Activated naive CD8-positive, alpha-beta T cell treated with anti-CD3 and anti-CD28 coated beads, Interleukin-2, amount 50 U/mL, for 16 hours (primary cell): ENCODE results near the gene MATN1.

Experiments used
- DNase-seq: peaks from one replicate; pipeline ENCODE4 v3.0.0-alpha.2; 2020; ENCODE audit warnings: low read depth, low spot score

Gene MATN1

DNA sequence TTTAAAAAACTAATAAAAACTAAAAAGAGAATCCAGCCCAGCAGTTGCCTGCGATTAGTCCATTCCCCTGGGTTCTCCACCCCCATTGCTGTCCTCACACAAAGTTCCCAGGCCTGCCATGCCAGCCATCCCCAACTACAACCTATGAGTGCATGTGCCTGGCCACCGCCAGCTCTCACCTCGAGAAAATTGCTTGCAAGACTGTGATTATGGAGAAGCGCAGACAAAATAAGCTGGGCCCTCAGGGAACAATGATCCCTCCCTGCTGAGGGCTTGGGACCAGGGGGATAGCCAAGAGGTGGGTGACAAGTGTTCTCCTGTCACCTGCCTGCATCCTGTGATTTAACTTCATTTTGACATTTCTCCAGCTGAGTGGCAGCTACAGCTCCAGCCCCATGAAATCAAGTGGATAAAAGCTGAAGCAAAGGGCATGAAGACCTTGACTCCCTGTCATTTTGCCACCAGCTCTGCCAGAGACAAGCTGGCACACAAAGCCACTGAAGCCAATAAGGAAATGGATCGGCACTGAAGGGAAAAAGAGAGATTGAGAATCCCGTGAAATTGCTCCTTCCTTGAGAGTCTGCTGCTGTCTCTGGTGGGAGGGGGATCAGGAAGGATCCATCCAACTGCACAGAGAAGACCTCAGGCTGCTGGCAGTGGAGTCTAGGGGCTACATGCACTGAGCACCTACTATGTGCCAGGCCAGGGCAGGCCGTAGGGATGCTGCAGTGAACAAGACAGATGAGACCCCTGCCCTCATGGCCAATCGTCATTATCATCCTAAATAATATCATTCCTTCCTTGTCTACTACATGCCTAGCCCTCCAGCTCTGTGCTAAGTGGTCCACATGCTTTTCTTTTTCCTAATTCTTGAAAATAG, 40.7 kb downstream of the MATN1 start:
- no peak for DNase-seq

DNA sequence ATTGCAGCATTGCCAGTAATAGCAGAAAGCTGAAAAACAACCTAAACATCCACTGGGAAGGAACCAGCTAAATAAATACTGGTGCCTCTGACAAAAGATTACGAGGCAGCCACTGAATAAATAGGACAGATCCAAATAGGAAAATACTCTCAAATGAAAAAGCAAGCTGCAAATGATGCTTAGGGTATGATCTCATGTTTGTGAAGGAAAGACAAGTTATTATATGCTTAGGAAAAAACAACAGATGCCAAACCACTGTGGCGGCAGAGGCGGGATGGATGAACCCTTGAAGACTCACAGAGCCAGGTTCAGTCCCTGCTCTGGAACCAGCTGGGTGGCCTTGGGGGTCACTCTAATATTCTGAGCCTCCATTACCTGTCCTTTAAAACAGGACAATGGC, 41.6 kb downstream of the MATN1 start:
- DNase-seq: no peak

DNA sequence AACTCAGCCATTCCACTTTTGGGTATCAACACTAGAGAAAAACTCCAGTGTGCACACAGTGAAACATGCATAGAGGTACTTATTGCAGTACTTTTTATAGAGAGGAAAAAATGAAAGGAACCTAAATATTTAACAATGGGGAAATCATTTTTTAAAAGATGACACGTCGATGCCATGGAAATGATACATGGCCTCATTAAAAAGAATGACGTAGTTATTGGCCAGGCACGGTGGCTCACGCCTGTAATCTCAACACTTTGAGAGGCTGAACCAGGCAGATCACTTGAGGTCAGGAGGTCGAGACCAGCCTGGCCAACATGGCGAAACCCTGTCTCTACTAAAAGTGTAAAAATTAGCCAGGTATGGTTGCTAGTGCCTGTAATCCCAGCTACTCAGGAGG, 42.5 kb downstream of the MATN1 start:
- DNase-seq: no peak

DNA sequence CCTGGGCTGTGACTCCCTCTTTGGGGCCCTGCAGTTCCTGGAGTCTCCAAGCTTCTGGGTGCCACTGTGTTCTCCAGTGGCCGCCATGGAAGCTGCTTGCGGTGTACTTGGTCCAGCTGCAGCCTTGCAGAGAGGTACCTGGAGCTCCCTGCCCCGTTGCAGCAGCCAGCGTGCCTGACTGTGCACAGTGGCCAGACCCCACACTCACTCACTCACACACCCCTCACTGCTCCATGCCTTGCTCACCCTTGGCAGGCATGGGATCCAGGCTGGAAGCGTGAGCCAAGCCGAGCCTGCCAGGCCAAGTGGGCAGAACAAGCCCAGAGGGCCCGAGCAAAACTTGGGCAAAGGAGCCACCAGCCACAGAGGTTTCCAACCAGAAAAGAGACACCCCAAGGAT, 43.0 kb downstream of the MATN1 start:
- no peak for DNase-seq

DNA sequence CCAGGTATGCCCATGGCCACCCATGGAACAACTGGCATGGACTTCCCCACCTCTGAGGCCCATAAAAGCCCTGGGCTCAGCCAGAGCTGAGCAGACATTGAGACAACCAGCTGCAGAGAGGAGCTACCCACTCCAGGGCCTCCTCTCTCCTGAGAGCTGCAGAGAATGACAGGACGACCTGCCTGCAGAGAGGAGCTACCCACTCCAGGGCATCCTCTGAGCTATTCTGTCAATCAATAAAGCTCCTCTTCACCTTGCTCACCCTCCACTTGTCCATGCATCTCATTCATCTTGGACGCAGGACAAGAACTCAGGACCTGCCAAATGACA, 43.4 kb downstream of the MATN1 start:
- DNase-seq: no peak

DNA sequence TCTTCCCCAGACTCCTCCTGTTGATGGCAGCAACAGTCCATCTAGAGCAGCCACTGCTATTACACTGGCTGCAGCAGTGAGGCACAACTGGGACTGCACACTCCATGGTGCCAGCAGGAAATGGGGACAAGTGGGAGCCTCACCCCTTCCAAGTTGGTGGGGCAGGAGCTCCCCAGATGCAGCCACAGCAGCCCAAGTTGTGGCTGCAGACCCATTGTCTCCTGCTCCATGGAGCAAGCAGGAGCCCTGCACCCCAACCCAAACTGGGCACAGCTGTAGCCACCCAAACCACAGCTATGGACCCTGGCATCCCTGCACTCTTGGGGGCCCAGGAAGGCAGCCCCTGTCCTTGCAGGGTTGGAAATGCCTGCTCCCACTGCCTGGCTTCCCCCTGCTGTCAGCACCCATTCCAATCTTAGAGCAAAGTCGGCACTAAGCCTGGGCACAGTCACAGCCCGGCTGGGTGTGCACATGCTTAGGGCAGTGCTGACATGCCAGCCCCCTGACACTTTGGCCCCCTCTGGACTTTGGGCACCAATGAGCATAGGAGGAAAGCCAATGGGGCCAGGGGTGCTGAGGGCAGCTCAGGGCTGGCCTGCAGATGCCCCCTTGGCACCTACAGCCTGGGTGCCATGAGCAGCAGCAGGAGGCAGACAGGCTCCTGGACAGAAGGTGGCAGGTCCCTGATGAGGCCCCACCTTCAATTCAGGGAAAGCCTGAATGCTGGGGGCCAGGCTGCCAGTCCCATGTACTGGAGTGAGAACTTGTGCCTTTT, 44.0 kb downstream of the MATN1 start:
- DNase-seq: no peak

DNA sequence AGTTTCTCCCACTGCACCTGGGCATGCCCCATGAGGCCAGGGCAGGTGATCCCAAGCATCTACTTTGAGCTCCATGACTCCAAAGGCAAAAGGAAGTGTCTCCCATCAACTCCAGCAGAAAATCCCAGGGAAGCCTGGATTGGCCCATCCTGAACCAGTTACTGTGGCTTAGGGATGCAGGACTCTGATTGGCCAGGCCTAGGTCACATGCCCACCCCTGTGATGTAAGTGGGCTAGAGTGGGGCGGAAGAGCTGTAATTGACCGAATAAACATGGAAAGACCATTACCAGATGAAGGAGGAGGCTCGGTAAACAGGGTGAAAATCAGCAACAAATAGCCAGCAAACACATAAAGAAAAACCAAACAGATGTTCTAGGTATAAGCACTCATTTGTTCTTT, 45.2 kb downstream of the MATN1 start:
- no peak for DNase-seq

DNA sequence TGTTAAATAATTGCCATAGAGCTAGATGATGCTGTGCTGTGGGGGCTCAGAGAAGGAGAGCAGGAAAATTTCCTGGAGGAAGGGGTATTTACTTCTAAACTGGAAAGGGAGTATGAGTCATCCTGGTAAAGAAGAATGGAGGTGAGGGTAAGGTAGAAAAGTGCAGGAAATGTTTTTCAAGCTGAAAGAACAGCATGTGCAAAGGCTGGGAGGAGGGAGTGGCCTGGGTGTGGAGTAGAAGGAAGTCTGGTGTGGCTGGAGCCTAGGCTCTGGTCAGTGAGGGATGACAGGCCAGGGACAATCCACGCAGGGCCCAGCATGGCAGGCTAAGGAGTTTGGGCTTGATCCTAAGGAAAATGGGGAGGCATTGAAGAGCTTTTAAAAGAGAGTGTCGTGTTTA, 45.9 kb downstream of the MATN1 start:
- DNase-seq: no peak

DNA sequence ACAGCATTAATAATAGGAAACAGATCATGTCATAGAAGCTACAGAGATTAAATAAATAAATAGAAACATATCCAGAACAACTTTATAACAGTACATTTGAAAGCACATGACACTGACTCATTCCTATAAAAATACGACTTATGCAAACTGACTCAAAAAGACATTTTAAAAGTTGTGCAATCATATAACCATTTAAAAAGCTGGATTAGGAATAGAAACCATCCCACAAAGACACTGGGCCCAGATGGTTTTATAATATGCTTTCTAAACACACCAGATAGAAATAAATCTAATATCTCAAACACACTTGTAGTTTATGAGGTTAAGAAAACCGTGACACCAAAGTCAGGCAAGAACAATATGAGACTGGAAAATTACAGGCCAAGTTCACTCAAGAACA, 47.6 kb downstream of the MATN1 start:
- DNase-seq: no peak

DNA sequence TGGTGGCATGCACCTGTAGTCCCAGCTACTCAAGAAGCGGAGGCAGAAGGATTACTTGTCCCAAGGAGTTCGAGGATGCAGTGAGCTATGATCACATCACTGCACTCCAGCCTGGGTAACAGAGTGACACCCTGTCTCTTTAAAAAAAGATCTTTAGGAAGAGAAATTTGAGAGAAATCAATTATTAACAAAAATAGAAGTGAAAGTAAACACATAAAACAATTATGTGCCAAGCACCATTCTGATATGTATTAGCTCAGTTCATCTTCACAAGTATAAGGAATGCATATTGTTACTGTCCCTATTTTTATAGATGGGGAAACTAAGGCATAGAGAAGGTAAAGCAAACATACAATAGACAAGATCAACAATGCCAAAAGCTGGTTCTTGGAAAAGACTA, 48.1 kb downstream of the MATN1 start:
- DNase-seq: no peak

DNA sequence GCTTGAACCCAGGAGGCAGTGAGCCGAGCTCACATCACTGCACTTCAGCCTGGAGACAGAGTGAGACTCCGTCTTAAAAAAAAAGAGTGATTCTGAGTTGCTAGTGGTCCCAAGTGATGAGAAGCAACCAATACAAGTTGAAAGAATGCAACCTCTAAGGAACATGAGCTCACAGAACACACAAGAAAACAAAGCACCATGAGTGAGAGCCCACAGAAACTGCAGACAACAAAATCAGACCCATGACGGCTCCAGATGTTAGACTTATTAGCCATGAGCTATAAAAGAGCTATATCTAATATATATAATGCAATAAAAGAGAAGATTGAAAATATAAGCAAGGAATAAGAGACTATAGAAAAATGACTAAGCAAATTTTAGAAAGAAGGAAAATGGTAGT, 50.0 kb downstream of the MATN1 start:
- DNase-seq: no peak

DNA sequence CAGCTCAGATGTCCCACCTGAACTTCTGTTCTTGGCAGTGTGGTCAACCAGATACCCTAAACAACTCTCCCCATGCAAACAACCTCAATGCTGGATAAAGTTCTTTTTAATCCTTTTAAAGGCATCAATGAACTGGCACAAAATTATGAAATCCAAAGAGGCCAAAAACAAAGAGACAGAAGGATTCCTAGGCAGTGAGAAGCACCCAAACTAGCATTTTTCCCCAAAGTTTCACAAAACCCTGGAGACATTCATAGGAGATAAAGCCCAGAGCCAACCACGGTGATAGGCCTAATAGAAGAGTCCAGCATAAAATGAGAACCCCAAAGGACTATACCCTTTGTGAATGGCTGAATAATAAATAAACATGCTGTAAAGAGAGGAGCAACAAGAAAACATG, 50.7 kb downstream of the MATN1 start:
- DNase-seq: no peak

DNA sequence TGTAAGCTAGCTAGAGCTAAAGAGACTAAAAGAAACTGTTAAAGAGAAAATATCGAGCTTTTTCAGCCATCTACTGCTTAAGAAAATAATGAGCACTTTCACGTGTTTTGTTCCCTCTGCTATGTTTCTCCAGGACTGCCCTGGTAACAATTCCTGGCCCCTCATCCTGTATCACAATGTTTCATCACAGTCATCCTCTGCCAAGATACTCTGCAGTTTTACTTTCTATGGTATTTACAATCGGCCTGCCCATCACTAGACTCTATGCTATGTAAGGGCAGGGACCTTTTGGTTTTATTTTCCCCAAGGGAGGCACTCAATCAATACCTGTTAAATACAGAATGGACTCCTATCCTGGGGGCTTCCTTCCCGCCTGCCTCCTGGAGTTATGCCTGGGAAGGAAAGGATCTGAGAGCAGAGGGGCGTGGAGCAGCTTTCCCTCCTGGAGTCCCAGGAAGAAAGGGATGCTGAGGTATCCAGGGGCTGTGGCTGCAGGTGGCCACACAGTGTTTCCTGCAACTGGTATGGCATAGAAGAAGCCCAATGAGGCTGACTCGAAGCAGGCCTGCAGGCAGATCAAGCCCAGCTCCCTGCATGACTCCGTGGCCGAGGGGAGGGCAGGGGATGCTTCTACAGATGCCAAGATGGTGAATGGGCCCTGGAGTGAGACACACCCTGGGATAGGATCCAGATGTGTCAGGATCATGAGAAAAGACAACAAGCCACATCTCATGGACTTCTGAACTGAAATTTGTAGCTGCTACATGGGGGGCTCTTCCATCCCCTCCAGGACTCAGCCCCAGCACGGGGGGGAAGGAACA, 52.9 kb downstream of the MATN1 start:
- DNase-seq: no peak

DNA sequence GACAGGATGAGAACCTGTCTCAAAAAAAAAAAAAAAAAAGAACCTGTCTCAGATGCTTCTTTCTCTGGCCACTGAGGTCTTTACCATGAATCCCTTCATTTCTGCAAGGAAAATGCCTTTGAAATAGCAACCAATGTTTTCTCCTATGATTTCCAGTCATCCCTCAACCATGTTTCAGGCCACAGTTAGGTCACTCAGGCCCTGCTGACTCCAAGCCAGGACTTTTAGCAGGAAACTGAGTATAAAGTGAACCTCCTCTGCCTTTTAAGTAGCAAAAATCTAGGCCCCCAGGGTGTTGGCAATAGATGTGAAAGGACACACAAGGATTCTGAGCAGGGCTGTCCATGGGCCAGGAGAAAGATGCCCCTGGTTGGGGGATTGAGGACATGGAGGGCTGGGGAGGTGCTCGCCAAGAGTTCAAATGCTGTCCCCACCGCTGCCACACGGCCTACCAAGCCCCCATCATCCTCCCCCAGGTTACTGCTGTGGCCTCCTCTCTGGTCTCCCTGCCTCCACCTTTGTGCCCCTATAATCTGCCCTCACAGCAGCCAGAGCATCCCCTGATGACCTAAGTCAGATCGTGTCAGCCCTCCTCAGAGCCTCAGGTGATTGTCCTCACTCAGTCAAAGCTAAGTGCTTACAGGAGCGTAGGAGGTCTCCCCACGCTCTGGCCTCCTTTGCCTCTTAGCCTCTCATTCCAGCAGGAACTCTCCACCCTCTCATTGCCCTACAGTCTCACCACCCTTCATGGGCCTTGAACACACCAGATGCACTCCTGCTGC, 54.6 kb downstream of the MATN1 start:
- no peak for DNase-seq

DNA sequence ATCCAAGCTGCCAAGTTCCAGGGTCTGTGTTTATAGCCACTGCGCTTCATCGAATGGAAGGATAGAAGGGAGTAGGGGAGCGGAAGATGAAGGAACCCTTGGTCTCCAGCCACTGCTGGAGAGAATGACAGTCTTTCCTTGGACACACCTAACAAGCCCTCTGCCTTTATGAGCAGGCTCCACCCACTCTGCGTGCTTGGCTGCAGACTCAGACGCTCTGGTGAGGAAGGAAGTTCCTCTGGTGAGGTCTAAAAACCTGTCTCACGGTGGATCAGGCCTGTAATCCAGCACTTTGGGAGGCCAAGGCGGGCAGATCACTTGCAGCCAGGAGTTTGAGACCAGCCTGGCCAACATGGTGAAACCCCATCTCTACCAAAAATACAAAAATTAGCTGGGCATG, 55.4 kb downstream of the MATN1 start:
- DNase-seq: no peak

DNA sequence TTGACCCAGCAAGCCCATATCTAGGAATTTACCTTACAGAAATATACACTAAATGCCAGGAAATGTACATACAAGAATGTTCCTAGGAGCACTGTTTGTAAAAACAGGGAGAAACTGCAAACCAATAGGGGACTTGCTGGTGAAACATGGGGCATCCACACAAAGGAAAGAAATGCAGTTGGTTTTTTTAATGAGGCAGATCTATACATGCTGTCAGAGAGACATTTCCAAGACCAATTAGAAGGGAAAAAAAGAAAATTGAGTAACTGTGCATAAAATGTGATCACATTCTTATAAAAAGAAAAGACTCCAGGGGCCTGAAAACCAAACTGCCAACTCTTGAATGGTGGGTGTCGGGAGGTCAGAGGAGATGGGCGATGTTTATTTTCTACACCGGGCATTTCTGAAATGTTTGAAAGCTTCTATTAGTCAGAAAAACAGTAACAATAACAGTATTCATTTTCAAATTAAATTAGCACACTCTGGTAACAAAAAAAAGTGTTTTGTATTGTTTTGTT, 56.6 kb downstream of the MATN1 start:
- DNase-seq: no peak

DNA sequence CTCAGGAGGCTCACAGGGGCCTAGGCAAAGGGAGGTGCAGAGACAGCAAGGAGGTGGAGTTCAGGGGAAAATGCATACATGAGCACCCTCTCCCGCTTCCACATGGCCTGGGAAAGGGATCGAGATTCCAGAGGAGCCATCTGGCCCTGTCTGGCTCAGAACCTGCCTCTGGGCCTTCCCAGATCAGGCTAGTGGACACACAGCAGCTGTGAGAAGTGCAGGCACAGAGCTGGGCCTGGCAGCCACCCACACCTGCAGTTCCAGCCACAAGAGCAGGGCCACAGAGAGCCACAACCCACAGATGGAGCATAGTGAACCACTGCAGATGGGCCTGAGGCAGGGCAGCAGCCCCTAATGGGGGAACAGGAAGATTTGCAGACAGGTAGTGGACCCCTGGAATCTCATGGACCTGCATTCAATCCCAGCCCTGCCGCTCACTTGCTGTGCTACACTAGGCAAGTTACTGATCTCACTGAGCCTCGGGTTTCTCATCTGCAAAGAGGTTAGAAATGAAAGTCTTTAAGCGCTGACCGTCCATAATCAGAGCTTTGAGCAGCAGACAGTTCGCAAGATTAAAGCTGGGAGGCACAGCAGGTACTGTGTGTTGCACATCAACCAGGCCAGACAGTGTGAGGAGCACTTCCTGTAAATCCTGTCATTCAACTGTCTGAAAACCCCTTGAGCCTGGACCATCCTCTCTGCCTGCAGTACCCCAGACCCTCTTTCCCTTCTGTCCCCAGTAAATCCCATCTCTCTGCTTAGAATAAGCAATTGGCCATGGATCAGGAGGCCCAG, 58.0 kb downstream of the MATN1 start:
- DNase-seq: no peak

DNA sequence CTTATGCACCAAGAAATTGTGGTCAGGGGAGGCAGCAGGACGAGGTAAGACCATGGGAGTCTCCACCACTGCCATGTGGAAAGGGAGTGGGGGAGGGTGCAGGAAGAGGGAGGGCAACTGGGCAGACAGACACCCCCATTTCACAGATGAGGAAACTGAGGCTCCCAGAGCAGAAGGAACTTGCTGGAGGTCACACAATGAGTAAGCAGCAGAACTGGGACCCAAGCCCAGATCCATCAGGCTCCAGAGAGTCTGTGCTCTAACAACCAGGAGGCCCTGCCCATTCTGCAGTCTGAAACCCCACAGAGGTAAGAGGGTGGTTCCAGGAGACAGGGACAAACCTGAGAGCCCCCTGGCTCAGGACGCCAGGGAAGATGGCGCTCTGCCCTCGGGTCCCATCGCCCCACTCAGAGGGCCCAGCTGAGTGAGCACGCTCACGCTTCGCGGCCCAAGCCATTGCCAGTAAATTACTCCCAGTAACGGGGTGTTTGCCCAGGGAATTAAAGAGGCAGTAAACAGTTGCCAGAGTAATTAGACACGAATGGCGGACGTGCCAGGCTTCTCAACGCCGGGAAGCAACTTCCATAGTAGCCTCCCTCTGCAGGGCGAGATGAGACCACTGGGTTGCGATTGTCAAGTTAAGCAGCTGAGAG, 59.2 kb downstream of the MATN1 start:
- no peak for DNase-seq

DNA sequence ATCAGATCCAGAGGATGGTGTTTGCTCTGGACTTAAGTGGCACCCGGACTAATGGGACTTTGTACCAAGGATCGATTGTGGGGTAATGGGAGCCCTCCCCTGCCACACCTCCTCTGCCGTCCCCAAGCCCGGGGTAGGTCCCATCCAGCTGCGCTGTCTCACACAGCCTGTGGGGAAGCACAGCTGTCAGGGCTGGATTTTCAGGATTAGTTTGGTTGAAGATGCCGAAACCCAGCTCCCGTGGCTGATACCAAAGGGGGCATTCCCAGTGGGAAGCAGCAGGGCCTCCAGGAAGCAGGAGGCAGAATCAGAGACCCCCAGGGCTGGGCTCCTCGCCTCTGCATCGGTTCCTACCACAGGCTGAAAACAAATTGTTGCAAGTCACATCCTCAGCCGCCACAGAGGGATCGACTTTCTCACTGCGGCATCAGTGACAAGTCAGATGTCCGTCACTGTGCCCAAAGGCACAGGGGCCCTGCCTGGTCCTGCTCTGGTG, 59.7 kb downstream of the MATN1 start:
- no peak for DNase-seq

DNA sequence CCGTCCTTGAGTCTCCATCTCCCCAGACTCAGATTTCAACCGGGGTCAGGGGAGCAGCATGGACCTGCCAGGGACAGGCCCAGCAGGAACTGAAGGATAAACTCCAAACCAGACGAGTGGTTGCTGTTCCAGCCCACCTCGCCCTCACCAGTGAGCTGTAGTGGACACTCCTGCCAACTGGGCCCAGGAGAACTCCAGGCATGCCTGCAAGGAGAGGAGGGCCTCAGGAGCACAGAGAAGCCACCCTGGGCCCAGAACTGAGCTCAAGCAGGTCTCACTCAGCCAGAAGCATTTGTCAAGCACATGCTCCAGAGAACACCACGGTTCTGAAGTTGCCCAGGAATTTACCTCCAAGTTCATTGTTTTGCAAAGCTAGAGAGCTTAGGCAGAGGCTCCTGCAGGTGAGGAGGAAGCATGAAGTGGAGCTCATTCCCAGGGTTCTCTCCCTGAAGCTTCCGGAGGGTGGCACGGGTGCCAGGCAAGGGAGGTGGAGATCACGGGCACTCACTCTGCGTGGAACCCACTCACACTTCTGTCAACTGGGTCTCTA, 61.0 kb downstream of the MATN1 start:
- DNase-seq: no peak
